WTC11 (cell line): ENCODE data around the gene MAP3K5.

ENCODE experiments used
- ATF3 ChIP-seq: sonication (generic); formaldehyde crosslinking; conservative IDR thresholded peaks from 2 replicates; pipeline ENCODE4 v1.8.1; 2022; ENCODE audit warnings: mild to moderate bottlenecking, missing genetic modification reagents
- EMX1 ChIP-seq: fragments of 250-450 bp; sonication (Bioruptor Pico); IDR thresholded peaks from 2 replicates; pipeline ENCODE4 v1.8.0; 2021; ENCODE audit warnings: mild to moderate bottlenecking
- ERG ChIP-seq: fragments of 250-450 bp; sonication (Bioruptor Pico); IDR thresholded peaks from 2 replicates; pipeline ENCODE4 v1.8.0; 2021; ENCODE audit warnings: mild to moderate bottlenecking
- ETV6 ChIP-seq: sonication (generic); formaldehyde crosslinking; IDR thresholded peaks from 2 replicates; pipeline ENCODE4 v1.8.1; 2022; ENCODE audit warnings: mild to moderate bottlenecking, missing genetic modification reagents
- FOXK1 ChIP-seq: sonication (generic); formaldehyde crosslinking; IDR thresholded peaks from 2 replicates; pipeline ENCODE4 v1.8.0; 2022; ENCODE audit warnings: mild to moderate bottlenecking, moderate library complexity, missing genetic modification reagents
- JUN ChIP-seq: sonication (generic); formaldehyde crosslinking; IDR thresholded peaks from 2 replicates; pipeline ENCODE4 v1.8.0; 2023; ENCODE audit warnings: mild to moderate bottlenecking, missing genetic modification reagents
- PREB ChIP-seq: sonication (generic); formaldehyde crosslinking; IDR thresholded peaks from 2 replicates; pipeline ENCODE4 v1.8.1; 2022; ENCODE audit warnings: mild to moderate bottlenecking, missing genetic modification reagents, moderate library complexity, borderline replicate concordance
- ZNF232 ChIP-seq: sonication (generic); formaldehyde crosslinking; IDR thresholded peaks from 2 replicates; pipeline ENCODE4 v1.8.0; 2022; ENCODE audit warnings: mild to moderate bottlenecking, missing genetic modification reagents
- TF ChIP-seq, protein P1 (sequence below): fragments of 200-600 bp; IDR thresholded peaks from 2 replicates; pipeline ENCODE4 v1.8.0; 2022; ENCODE audit warnings: antibody characterized with exemption
- TF ChIP-seq, protein P2 (sequence below): sonication (generic); formaldehyde crosslinking; IDR thresholded peaks from 2 replicates; pipeline ENCODE4 v1.8.1; 2023; ENCODE audit warnings: mild to moderate bottlenecking, missing genetic modification reagents, borderline replicate concordance
- TF ChIP-seq, protein P3 (sequence below): fragments of 250-450 bp; sonication (Bioruptor Pico); conservative IDR thresholded peaks from 2 replicates; pipeline ENCODE4 v1.9.0; 2021; ENCODE audit warnings: mild to moderate bottlenecking
- TF ChIP-seq, protein P4 (sequence below): sonication (generic); formaldehyde crosslinking; IDR thresholded peaks from 2 replicates; pipeline ENCODE4 v1.8.0; 2022; ENCODE audit warnings: mild to moderate bottlenecking, missing genetic modification reagents
- TF ChIP-seq, protein P5 (sequence below): sonication (generic); formaldehyde crosslinking; IDR thresholded peaks from 2 replicates; pipeline ENCODE4 v1.8.0; 2022; ENCODE audit warnings: mild to moderate bottlenecking, missing genetic modification reagents

DNA sequence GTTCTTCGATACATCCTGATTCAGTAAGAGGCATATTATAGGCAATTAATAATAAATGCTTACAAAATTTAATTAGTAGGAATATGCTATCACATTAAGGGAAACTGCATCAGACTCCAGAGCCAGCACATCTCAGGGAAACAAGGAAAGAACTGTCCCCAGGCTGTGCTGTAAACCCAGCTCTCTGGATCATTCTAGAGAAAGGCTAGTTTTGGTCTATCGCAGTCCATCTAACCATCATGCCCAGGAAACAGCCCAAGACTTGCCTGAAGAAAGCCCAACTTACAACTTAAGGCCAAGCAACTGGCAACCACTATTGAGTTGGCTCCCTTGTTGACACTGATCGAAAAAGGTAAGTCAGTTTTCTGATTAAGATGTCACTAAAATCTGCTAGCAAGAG is 11.3 kb downstream of the MAP3K5 start:
- TF ChIP-seq, protein P1, sequence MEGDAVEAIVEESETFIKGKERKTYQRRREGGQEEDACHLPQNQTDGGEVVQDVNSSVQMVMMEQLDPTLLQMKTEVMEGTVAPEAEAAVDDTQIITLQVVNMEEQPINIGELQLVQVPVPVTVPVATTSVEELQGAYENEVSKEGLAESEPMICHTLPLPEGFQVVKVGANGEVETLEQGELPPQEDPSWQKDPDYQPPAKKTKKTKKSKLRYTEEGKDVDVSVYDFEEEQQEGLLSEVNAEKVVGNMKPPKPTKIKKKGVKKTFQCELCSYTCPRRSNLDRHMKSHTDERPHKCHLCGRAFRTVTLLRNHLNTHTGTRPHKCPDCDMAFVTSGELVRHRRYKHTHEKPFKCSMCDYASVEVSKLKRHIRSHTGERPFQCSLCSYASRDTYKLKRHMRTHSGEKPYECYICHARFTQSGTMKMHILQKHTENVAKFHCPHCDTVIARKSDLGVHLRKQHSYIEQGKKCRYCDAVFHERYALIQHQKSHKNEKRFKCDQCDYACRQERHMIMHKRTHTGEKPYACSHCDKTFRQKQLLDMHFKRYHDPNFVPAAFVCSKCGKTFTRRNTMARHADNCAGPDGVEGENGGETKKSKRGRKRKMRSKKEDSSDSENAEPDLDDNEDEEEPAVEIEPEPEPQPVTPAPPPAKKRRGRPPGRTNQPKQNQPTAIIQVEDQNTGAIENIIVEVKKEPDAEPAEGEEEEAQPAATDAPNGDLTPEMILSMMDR, result no peak
- TF ChIP-seq ZNF232 (CRISPR knock-in tag), result no peak
- TF ChIP-seq, protein P2, sequence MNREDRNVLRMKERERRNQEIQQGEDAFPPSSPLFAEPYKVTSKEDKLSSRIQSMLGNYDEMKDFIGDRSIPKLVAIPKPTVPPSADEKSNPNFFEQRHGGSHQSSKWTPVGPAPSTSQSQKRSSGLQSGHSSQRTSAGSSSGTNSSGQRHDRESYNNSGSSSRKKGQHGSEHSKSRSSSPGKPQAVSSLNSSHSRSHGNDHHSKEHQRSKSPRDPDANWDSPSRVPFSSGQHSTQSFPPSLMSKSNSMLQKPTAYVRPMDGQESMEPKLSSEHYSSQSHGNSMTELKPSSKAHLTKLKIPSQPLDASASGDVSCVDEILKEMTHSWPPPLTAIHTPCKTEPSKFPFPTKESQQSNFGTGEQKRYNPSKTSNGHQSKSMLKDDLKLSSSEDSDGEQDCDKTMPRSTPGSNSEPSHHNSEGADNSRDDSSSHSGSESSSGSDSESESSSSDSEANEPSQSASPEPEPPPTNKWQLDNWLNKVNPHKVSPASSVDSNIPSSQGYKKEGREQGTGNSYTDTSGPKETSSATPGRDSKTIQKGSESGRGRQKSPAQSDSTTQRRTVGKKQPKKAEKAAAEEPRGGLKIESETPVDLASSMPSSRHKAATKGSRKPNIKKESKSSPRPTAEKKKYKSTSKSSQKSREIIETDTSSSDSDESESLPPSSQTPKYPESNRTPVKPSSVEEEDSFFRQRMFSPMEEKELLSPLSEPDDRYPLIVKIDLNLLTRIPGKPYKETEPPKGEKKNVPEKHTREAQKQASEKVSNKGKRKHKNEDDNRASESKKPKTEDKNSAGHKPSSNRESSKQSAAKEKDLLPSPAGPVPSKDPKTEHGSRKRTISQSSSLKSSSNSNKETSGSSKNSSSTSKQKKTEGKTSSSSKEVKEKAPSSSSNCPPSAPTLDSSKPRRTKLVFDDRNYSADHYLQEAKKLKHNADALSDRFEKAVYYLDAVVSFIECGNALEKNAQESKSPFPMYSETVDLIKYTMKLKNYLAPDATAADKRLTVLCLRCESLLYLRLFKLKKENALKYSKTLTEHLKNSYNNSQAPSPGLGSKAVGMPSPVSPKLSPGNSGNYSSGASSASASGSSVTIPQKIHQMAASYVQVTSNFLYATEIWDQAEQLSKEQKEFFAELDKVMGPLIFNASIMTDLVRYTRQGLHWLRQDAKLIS (CRISPR knock-in tag), result no peak
- no peak for TF ChIP-seq JUN (CRISPR knock-in tag)
- TF ChIP-seq, protein P3, sequence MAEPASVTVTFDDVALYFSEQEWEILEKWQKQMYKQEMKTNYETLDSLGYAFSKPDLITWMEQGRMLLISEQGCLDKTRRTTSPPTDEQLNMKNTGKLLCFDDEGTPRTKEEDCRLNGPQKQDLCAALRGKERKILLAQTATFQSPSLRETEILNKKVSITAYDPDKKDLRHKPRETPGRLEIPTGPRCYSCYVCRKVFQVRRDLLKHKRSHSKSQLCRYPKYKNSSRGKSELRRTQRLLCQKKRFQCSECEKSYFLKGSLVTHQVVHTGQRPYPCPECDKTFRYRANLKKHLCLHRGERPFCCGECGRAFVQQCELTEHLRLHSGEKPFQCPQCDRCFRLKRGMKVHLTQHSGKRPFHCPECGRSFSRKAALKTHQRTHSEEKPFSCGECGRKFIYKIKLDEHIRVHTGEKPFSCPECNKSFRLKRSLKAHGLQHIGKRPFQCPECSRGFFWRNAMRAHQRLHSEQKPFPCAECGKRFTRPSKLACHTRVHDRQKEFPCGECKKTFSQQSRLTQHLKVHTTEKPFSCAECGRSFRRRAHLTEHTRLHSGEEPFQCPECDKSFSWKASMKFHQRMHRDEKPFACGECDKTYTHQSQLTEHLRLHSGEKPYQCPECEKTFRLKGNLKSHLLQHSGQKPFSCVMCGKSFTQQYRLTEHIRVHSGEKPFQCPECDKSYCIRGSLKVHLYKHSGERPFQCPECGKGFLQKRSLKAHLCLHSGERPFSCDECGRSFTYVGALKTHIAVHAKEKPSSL (CRISPR knock-in tag), result no peak
- TF ChIP-seq PREB, result no peak
- no peak for TF ChIP-seq EMX1
- TF ChIP-seq ERG (CRISPR knock-in tag), result no peak
- TF ChIP-seq, protein P4, sequence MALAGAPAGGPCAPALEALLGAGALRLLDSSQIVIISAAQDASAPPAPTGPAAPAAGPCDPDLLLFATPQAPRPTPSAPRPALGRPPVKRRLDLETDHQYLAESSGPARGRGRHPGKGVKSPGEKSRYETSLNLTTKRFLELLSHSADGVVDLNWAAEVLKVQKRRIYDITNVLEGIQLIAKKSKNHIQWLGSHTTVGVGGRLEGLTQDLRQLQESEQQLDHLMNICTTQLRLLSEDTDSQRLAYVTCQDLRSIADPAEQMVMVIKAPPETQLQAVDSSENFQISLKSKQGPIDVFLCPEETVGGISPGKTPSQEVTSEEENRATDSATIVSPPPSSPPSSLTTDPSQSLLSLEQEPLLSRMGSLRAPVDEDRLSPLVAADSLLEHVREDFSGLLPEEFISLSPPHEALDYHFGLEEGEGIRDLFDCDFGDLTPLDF (CRISPR knock-in tag), result no peak
- TF ChIP-seq, protein P5, sequence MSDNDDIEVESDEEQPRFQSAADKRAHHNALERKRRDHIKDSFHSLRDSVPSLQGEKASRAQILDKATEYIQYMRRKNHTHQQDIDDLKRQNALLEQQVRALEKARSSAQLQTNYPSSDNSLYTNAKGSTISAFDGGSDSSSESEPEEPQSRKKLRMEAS (CRISPR knock-in tag), result no peak
- no peak for TF ChIP-seq FOXK1
- no peak for TF ChIP-seq ATF3 (CRISPR knock-in tag)
- TF ChIP-seq ETV6 (CRISPR knock-in tag), result no peak
